Muscle layer of duodenum (tissue), 2 donors: ENCODE measurements around the gene SDF2L1.

ENCODE experiments used
- H3K27ac ChIP-seq: one replicate; pipeline ENCODE4 v1.7.0; 2013; ENCODE audit warnings: mild to moderate bottlenecking, low read length
- H3K27me3 ChIP-seq: one replicate; pipeline ENCODE4 v1.7.0; 2013; ENCODE audit warnings: low read depth, mild to moderate bottlenecking, control low read depth, low read length
- H3K36me3 ChIP-seq, 2 donors: one replicate each; pipeline ENCODE4 v1.7.0; 2013; ENCODE audit warnings: low read length in 2 of 2, control low read depth in 1 of 2, mild to moderate bottlenecking in 1 of 2; ENCODE audit not compliant: insufficient read depth in 2 of 2, control insufficient read depth in 1 of 2
- H3K4me1 ChIP-seq, 2 donors: one replicate each; pipeline ENCODE4 v1.7.0; 2013; ENCODE audit warnings: low read length in 2 of 2, mild to moderate bottlenecking in 2 of 2, control low read depth in 1 of 2, moderate library complexity in 1 of 2; ENCODE audit not compliant: insufficient read depth in 2 of 2, control insufficient read depth in 1 of 2
- H3K4me3 ChIP-seq, 2 donors: one replicate each; pipeline ENCODE4 v1.7.0; 2013; ENCODE audit warnings: low read length in 2 of 2, low read depth in 1 of 2, mild to moderate bottlenecking in 1 of 2
- H3K9me3 ChIP-seq, 2 donors: one replicate each; pipeline ENCODE4 v1.7.0; 2013; ENCODE audit warnings: low read length in 2 of 2, control low read depth in 1 of 2, mild to moderate bottlenecking in 1 of 2; ENCODE audit not compliant: control insufficient read depth in 1 of 2
- donor health status: healthy.

Gene SDF2L1

DNA sequence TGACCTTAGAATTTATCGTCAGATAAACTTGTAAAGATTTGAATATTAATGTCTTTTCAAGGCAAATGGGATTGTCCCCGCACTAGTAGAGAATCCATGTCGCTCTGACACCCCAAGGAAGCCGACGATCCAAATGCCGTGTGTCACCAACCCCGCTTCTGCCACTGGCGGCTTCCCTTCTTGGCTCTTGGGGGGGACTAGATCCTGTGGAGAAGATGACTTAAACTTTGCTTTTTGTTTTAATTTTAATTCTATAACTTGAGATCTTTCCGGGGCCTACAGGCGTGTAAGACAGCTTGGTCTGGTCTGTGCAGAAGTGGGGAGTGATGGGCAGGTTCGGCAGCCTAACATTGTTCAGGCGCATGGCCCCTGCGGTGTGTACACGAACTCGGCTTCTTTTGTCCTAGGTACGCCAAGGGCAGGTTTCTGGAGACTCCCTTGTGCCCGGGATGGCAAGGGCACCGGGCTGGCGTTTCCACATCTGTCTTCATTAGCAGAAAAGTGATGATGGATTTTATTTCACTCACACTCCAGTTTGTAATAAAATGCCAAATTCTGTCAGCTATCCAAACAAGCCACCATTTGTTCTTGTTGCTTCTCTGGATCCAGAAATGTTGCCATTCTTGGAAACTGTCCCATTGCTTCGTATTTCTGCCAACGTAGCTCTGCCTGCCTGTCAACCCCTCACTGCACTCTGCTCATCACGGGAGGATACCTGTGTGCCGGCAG, 19.0 kb upstream of the SDF2L1 start:
- peaks cover 0 to 6% of the 10 kb centered on the region in 2 donors for H3K4me1 ChIP-seq
- H3K27me3 ChIP-seq = no peaks in the 10 kb centered on the region
- no peak overlapping the region for H3K4me3 ChIP-seq
- no peaks in the 10 kb centered on the region for H3K9me3 ChIP-seq
- H3K27ac ChIP-seq = no peak overlapping the region
- H3K36me3 ChIP-seq = peaks cover 5% of the 10 kb centered on the region in 2 donors

DNA sequence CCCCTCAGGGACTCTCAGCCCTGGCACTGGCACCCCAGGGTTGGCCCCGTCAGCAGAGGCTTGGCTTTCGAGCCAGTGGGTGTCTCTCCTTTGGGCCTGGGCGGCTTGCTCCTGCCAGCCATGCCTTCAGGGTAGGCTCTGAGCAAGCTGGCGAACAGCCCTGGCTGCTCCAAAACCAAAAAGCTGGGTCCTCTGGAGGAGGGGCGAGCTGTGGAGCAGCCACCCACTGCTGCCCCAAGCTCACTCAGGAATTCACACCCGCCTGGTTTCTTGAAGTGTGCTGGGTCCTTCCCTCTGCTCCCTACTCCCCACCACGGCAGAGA, 18.5 kb upstream of the SDF2L1 start:
- peaks cover 5% of the 10 kb centered on the region in 2 donors for H3K36me3 ChIP-seq
- no peaks in the 10 kb centered on the region for H3K27me3 ChIP-seq
- no peaks in the 10 kb centered on the region for H3K9me3 ChIP-seq
- H3K4me1 ChIP-seq = peaks cover 0 to 6% of the 10 kb centered on the region in 2 donors
- no peak overlapping the region for H3K27ac ChIP-seq
- H3K4me3 ChIP-seq = no peak overlapping the region

DNA sequence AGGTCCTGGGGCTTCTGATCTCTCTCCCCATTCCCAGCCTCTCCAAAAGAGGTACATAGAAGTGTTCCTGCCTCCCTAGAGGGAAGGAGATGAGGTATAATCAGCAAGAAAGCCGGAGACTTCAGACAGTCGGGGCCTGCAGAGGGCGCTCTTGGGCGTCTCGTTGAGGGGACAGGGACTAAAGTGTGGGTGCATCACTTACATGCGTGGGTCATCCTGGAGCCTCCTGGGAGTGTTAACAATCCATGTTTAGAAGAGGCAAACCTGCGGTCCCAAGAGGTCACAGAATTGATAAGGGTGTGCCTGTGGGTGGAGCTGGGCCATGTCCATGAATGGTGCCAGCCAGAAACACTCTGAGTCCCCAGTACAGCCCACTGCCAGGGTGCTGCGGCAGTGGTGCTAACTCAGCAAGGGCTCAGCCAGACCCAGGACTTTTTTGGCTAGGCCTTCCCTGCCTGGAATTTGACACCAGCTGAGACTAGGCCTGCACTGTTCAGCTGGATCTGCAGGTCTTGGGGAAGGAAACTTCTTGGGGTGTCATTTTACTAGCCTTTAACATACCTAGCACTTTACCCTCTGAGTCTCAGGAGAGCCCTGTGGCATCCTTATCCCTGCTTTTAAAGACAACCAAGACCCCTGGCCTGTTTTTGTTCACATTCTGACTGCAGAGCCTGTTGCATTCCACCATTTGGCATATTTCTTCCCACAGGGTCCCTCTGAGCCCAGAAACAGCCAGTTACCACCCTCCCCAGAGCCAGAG, 17.8 kb upstream of the SDF2L1 start:
- no peaks in the 10 kb centered on the region for H3K27me3 ChIP-seq
- no peaks in the 10 kb centered on the region for H3K9me3 ChIP-seq
- no peak overlapping the region for H3K4me3 ChIP-seq
- peaks cover 0 to 11% of the 10 kb centered on the region in 2 donors for H3K4me1 ChIP-seq
- H3K27ac ChIP-seq = no peak overlapping the region
- H3K36me3 ChIP-seq = peaks cover 5% of the 10 kb centered on the region in 2 donors

DNA sequence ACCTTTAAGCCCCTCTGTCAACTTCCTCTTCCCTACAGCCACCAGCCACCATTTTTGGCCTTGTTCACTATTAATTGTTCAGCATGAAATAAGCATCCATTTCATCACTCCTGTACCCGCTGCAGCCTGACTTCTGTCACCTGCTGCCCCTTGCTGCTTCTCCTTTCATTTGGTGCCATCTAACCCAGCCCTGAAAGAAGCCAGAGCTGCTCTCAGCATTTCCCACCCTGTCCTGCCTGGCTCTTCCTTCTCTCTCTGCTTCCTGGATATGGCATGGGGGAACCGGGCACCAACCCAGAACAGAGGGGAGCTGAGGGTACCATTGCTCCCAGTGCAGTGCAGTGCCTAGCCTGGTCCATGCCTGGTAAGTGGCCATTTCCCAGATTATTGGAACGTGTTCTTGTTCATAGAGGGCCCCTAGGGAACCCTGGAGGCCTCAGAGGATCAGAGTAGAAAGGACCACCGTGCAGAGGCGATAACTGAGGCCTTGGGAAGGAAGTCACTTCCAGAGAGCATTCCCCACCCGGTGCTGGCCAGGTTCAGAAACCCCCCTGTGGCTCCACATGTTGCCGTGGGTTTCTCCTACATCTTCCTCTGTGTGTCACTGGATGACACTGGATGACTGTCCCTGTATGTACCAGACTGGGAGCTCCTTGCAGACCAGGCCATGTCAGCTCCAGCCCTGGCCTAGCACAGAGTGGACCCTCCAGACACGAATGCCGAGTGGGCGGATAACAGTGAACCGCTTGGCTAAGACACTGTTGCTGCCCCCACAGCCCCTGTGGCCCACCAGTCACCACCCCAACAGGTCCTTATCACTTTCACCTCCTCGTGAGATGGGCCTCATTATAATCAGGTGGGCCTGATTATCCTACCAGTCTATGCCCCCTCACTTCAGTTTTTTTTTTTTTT, 17.0 kb upstream of the SDF2L1 start:
- Histone ChIP-seq H3K4me1 (peaks cover 0 to 15% of the 10 kb centered on the region in 2 donors), H3K27ac (no peak overlapping the region), H3K27me3 (no peaks in the 10 kb centered on the region), H3K4me3 (no peak overlapping the region), H3K36me3 (peaks cover 5% of the 10 kb centered on the region in 2 donors), H3K9me3 (no peaks in the 10 kb centered on the region)

- H3K9me3 ChIP-seq = no peaks in the 10 kb centered on the region
- H3K4me3 ChIP-seq = no peak overlapping the region
- peaks cover 5% of the 10 kb centered on the region in 2 donors for H3K36me3 ChIP-seq
- no peaks in the 10 kb centered on the region for H3K27me3 ChIP-seq
- no peak overlapping the region for H3K27ac ChIP-seq
- peaks cover 0 to 15% of the 10 kb centered on the region in 2 donors for H3K4me1 ChIP-seq
These were observed 15.9 kb upstream of the SDF2L1 start for GRCh38 chr22:21626073-21626734.

DNA sequence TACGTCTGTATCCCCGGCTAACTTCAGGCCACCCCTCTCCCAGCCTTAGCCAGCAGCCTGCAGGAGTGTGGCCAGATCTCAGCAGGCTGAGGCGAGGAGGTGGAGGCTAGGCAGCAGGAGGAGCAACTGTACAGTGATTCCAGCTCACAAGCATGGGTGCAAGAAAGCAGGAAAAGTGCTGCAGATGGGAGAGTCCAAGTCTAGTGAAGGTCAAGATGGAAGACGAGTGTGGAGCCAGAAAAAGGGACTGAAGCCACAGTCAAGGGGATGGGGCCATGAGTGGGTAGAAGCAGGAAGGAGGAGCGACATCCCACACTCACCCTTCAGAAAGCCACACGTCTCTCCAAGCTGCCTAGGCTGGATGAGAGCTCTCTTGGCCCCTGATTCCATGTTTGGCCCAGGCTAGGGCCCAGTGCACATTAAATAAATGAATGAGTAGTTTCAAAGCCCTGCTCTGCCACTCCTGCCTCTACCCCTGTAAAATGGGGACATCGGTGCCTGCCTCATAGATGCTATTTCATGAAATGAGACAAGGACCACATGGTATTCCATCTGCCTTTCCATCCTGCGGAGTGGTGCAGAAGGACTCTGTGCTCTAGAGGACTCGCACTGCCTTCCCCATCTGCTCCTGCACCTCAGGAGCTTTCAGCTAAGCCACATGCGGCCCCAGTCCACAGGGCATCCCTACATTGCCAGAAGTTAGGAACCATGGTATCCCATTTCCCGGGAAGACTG, 15.2 kb upstream of the SDF2L1 start:
- Histone ChIP-seq H3K36me3 (peaks cover 5% of the 10 kb centered on the region in 2 donors), H3K4me3 (no peak overlapping the region), H3K4me1 (peaks cover 0 to 15% of the 10 kb centered on the region in 2 donors), H3K27me3 (no peaks in the 10 kb centered on the region), H3K27ac (no peak overlapping the region), H3K9me3 (no peaks in the 10 kb centered on the region)

GRCh38 chr22:21628386-21629254, 13.5 kb upstream of the SDF2L1 start:
- Histone ChIP-seq H3K9me3 (no peaks in the 10 kb centered on the region), H3K27me3 (no peaks in the 10 kb centered on the region), H3K27ac (no peak overlapping the region), H3K4me1 (peaks cover 0 to 10% of the 10 kb centered on the region in 2 donors), H3K4me3 (peak overlapping the region; percentile 71 to 97), H3K36me3 (peaks cover 0 to 2% of the 10 kb centered on the region in 2 donors)

DNA sequence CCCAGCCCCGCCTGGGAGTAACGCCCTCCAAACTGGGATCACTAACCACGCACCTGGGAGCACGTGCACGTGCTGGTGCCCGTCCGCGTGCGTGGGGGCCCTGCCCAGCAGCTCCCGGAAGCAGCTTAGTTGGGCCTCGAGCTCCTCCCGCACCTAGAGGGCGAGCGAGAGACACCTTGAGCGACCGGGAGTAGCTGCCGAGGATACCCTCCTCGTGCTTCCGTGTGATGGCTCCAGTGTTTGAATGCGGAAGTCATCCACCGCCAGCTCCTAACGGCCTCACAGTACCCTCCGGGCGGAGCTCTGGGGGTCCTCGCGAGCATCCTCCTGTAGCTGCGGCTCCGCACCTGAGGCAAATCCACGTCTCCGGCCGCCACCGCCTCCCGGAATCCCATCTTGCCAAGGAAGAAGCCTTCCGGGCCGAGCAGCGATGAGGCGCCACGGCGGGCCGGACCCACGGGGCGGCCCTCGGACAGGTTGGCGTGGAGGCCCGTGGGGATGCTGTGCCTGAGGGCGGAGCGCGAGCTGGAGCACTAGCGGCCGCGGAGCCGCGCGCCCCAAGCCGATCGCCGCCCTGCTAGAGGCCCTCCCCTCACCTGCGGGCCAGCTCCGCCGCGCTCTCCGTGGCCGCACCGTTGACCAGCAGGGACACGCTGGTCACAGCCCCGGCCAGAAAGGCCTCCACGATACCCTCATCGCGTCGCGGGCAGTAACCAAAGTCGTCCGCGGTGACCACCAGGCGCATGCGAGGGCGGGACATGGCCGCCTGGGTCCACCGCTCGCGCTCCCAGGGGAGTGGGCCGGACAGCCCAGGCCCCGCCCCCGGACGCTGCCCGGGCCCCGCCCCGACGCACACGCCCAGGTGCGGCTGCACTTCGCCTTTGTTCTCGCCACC, 12.6 kb upstream of the SDF2L1 start, which contains the start of gene YDJC:
TSS of gene YDJC (minus strand) at position 768 of the 895 bp plus-strand sequence. CDS start at position 760, 8 bp downstream.
- H3K4me3 ChIP-seq = peak within 1 kb of the TSS; percentile 71 to 97
- no peaks in the 10 kb centered on the region for H3K36me3 ChIP-seq
- H3K9me3 ChIP-seq = no peaks in the 10 kb centered on the region
- H3K27ac ChIP-seq = no peak within 1 kb of the TSS
- H3K27me3 ChIP-seq = no peaks in the 10 kb centered on the region
- H3K4me1 ChIP-seq = peaks cover 0 to 9% of the 10 kb centered on the region in 2 donors

- no peak overlapping the region for H3K27ac ChIP-seq
- H3K4me1 ChIP-seq = peaks cover 0 to 9% of the 10 kb centered on the region in 2 donors
- H3K4me3 ChIP-seq = no peak overlapping the region
These were observed 11.1 kb upstream of the SDF2L1 start for GRCh38 chr22:21631025-21631424.

More at GRCh38 chr22:21631025-21631424, 11.1 kb upstream of the SDF2L1 start:
- H3K9me3 ChIP-seq = no peaks in the 10 kb centered on the region
- H3K36me3 ChIP-seq = no peaks in the 10 kb centered on the region
- no peaks in the 10 kb centered on the region for H3K27me3 ChIP-seq
